ENCODE measurements around the gene ATP1A4.

DNA sequence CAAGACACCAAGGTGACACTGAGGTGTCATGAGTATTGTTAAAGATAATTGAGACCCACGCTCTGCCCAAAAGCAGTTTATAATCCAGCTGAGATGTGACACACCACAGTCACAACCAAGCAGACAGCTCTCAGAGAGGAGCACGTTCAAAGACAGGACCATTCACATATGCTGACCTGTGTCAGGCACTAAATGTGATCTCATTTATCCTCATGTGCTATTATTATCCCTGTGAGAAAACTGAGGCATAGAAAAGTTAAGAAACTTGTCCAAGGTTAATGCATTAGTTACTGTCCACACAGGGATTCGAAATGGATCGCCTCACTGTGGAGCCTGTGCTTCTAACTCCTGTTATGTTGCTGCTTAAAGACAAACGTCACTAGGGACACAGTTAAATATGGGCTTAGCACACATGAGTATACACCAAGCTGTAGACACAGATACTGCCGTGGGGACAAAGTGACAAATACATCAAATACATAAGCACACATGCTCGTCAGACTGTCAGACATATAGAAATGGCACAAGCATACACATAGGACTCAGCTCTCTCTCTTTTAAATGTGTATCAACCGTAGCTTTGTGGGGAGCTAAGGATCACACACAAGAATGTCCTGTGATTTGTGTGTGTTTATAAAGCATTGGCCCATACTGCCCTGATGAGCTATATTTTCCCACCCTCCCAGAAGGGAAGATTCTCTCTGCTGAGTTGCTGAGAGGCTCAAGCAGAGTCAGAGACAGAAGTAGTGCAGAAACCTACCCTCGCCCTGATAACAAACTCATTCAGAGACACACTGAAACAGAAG, 49.5 kb upstream of the ATP1A4 start:
- TF ChIP-seq, protein P1, sequence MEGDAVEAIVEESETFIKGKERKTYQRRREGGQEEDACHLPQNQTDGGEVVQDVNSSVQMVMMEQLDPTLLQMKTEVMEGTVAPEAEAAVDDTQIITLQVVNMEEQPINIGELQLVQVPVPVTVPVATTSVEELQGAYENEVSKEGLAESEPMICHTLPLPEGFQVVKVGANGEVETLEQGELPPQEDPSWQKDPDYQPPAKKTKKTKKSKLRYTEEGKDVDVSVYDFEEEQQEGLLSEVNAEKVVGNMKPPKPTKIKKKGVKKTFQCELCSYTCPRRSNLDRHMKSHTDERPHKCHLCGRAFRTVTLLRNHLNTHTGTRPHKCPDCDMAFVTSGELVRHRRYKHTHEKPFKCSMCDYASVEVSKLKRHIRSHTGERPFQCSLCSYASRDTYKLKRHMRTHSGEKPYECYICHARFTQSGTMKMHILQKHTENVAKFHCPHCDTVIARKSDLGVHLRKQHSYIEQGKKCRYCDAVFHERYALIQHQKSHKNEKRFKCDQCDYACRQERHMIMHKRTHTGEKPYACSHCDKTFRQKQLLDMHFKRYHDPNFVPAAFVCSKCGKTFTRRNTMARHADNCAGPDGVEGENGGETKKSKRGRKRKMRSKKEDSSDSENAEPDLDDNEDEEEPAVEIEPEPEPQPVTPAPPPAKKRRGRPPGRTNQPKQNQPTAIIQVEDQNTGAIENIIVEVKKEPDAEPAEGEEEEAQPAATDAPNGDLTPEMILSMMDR (IDR thresholded peaks at IDR 0.05 in 2 of 3, conservative IDR thresholded peaks at IDR 0.05 in 1 of 3; ENCODE audit: insufficient read depth in 2 of 3, low read depth in 1 of 3, low read length in 3 of 3) = no peak
- TF ChIP-seq SETDB1 (IDR thresholded peaks at IDR 0.05; ENCODE audit: low read length) (no peak), GABPB1 (CRISPR knock-in tag; IDR thresholded peaks at IDR 0.05) (no peak), TEAD1 (CRISPR knock-in tag; IDR thresholded peaks at IDR 0.05) (no peak), ESRRA (IDR thresholded peaks at IDR 0.05; ENCODE audit: borderline replicate concordance, low read depth) (no peak), BMI1 (IDR thresholded peaks at IDR 0.05; ENCODE audit: low read length) (no peak), ZEB2 (IDR thresholded peaks at IDR 0.05) (no peak), ZC3H4 (CRISPR knock-in tag; IDR thresholded peaks at IDR 0.05; ENCODE audit: borderline replicate concordance) (no peak), CTBP1 (IDR thresholded peaks at IDR 0.05; ENCODE audit: borderline replicate concordance) (no peak), ZNF384 (IDR thresholded peaks at IDR 0.05; ENCODE audit: low read depth, low read length) (no peak), NEUROD1 (IDR thresholded peaks at IDR 0.05; ENCODE audit: borderline replicate concordance, low read depth, low read length, partially characterized antibody) (no peak), LEF1 (IDR thresholded peaks at IDR 0.05) (no peak), TARDBP (IDR thresholded peaks at IDR 0.05) (no peak)
- TF ChIP-seq, protein P2, sequence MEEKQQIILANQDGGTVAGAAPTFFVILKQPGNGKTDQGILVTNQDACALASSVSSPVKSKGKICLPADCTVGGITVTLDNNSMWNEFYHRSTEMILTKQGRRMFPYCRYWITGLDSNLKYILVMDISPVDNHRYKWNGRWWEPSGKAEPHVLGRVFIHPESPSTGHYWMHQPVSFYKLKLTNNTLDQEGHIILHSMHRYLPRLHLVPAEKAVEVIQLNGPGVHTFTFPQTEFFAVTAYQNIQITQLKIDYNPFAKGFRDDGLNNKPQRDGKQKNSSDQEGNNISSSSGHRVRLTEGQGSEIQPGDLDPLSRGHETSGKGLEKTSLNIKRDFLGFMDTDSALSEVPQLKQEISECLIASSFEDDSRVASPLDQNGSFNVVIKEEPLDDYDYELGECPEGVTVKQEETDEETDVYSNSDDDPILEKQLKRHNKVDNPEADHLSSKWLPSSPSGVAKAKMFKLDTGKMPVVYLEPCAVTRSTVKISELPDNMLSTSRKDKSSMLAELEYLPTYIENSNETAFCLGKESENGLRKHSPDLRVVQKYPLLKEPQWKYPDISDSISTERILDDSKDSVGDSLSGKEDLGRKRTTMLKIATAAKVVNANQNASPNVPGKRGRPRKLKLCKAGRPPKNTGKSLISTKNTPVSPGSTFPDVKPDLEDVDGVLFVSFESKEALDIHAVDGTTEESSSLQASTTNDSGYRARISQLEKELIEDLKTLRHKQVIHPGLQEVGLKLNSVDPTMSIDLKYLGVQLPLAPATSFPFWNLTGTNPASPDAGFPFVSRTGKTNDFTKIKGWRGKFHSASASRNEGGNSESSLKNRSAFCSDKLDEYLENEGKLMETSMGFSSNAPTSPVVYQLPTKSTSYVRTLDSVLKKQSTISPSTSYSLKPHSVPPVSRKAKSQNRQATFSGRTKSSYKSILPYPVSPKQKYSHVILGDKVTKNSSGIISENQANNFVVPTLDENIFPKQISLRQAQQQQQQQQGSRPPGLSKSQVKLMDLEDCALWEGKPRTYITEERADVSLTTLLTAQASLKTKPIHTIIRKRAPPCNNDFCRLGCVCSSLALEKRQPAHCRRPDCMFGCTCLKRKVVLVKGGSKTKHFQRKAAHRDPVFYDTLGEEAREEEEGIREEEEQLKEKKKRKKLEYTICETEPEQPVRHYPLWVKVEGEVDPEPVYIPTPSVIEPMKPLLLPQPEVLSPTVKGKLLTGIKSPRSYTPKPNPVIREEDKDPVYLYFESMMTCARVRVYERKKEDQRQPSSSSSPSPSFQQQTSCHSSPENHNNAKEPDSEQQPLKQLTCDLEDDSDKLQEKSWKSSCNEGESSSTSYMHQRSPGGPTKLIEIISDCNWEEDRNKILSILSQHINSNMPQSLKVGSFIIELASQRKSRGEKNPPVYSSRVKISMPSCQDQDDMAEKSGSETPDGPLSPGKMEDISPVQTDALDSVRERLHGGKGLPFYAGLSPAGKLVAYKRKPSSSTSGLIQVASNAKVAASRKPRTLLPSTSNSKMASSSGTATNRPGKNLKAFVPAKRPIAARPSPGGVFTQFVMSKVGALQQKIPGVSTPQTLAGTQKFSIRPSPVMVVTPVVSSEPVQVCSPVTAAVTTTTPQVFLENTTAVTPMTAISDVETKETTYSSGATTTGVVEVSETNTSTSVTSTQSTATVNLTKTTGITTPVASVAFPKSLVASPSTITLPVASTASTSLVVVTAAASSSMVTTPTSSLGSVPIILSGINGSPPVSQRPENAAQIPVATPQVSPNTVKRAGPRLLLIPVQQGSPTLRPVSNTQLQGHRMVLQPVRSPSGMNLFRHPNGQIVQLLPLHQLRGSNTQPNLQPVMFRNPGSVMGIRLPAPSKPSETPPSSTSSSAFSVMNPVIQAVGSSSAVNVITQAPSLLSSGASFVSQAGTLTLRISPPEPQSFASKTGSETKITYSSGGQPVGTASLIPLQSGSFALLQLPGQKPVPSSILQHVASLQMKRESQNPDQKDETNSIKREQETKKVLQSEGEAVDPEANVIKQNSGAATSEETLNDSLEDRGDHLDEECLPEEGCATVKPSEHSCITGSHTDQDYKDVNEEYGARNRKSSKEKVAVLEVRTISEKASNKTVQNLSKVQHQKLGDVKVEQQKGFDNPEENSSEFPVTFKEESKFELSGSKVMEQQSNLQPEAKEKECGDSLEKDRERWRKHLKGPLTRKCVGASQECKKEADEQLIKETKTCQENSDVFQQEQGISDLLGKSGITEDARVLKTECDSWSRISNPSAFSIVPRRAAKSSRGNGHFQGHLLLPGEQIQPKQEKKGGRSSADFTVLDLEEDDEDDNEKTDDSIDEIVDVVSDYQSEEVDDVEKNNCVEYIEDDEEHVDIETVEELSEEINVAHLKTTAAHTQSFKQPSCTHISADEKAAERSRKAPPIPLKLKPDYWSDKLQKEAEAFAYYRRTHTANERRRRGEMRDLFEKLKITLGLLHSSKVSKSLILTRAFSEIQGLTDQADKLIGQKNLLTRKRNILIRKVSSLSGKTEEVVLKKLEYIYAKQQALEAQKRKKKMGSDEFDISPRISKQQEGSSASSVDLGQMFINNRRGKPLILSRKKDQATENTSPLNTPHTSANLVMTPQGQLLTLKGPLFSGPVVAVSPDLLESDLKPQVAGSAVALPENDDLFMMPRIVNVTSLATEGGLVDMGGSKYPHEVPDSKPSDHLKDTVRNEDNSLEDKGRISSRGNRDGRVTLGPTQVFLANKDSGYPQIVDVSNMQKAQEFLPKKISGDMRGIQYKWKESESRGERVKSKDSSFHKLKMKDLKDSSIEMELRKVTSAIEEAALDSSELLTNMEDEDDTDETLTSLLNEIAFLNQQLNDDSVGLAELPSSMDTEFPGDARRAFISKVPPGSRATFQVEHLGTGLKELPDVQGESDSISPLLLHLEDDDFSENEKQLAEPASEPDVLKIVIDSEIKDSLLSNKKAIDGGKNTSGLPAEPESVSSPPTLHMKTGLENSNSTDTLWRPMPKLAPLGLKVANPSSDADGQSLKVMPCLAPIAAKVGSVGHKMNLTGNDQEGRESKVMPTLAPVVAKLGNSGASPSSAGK (IDR thresholded peaks at IDR 0.05) = no peak

Data from K562 (cell line).